ENCODE measurements around the gene CLCN2. TPM values are rescaled to one million over a fixed set of nuclear protein-coding genes. Genes with fewer than 3 reads are reported as not detected.
"Not testable (repeated sequence)": the region's sequence is repeated elsewhere in the genome, so short reads cannot be mapped to it uniquely, and the experiment has no call there.

Gene CLCN2
- total RNA-seq, 1 experiment from 2014 or later, result 21.1 TPM

GRCh38 chr3:184347321-184348056 lies 13.9 kb downstream of the CLCN2 start:
- no peak for DNase-seq (ENCODE audit: low read depth)

DNA sequence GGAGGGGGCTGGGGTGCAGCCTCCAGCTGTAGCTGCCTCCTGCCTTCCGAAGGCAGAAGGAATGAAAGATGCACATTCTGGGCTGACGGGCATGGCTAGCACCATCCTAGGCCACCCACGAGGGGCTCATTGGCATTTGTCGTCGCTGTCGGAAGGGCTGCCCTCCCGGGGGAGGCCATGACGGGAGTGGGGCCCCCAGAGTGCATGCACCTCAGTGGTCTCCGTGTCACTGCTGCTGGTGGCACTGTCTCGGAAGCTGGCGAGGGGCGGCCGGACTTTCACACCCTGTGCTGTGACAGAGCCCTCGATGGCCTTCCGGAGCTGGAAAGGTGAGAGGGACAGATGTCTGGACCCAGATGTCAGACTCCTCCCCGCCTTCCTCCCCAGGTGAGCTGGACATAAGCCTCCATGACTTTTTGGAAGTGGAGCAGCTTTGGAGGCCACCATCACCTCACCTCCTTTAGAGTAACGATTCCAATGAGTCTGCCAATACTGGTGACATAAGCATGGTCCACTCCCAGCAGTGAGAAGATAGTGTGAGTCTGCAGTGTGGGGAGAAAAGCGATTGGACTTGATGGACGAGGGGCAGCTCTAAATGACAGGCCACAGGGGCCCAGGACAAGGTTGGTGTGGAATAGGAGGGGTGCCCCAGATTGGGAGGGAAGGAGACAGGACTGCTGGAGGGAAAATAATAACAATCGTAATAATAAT lies 14.8 kb downstream of the CLCN2 start:
- DNase-seq (ENCODE audit: low read depth), result no peak

- peak; percentile 82 for DNase-seq (ENCODE audit: low read depth)
These were observed 15.9 kb downstream of the CLCN2 start for GRCh38 chr3:184345317-184346144.

GRCh38 chr3:184344579-184345316 lies 16.7 kb downstream of the CLCN2 start:
- DNase-seq (ENCODE audit: low read depth), result no peak

DNA sequence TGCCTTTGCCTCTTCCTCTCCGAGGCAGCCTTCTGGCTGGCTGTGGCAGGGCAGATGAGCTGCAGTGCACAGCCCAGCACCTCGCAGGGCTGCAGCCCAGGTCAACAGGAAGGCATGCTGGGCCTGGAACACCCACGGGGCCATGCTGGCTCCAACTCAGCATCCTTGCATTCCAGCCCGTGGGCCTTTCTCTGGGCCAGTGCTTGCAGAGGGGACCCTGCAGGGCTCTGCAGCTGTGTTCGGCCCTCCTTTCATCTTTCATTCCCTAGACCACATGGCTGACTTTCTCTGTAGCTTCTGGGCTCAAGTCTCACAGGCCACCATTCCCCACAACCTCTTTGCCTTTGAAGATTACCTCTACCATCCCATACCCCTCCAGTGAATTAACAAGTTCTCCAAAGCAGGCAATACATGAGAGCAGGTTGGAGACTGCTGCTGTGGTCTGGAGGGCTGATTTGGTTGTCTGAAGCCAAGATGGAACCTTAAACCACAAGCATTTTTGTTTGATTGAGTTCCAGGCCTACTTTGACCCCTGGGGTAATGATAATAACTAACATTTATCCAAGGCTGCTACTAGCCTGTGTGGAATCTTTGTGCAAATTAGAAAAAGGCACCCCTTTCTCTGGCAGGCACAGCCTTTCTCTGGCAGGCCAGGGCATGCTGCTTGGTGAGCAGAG lies 18.1 kb downstream of the CLCN2 start:
- DNase-seq (ENCODE audit: low read depth), result no peak

- DNase-seq (ENCODE audit: low read depth), result no peak
These were observed 19.5 kb downstream of the CLCN2 start for GRCh38 chr3:184341925-184342324.

- not testable (repeated sequence) for DNase-seq (ENCODE audit: low read depth)
These were observed 21.8 kb downstream of the CLCN2 start for GRCh38 chr3:184339451-184340135.

DNA sequence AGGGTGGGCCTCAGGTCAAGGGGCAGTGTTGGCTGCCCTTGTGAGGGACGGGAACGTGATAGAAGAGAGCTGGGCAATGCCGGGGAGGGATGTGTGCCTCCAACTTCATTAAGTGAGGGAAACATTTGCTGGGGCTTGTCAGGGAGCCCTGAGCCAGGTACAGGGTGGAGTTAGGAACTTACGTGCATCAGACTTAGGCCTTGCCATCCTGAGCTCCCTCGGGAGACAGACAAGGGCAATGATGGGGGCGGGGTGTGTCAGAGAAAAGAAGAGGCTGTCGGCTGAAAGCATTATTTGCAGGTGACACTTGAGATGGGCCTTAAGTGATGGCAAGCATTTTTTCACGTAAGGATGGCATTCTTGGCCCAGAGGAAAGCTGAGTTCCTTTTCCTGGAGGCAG lies 22.4 kb downstream of the CLCN2 start:
- no peak for DNase-seq (ENCODE audit: low read depth)

DNA sequence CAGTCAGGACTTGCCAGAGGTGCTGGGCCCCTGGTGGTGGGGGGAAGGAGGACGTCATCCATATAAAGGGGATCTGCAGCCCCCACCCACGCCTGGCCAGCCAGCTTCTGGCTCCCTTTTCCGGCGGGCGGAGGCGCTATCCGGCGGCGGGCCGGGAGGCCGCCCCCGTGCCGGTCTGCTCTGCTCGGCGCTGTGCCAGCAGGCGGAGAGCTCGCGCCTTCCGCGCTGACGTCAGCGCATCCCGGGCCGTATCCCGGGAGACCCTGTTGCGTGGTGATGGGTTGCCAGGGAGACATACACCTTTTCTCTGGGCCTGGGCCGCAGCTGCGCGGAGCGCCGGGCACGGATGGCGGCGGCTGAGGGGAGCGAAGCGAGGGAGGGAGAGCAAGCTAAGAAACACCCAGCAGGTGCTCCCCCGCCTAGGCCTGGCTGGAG lies 22.9 kb downstream of the CLCN2 start:
- DNase-seq (ENCODE audit: low read depth), result no peak

DNA sequence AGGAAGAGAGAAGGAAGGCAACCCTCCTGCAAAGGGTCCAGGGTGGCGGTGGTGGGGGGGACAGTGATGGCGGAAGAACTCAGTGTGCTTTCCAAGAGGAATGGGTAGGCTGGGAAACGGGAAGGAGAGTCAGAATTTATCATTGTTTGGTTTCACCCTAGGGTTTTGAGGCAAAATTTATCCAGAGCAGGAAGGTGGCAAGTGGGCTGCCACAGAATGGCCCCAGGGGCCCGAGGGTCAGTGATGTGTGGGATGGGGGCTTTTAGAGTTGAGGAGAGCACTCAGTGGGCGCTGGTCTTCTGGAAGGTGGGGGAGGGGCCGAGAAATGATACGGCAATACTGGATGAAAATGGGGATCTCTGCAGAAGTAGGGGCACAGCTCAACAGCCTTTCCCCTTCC lies 23.4 kb downstream of the CLCN2 start:
- no peak for DNase-seq (ENCODE audit: low read depth)

GRCh38 chr3:184337399-184337714 lies 24.0 kb downstream of the CLCN2 start, which contains the start of gene FAM131A:
FAM131A (plus strand) TSS chr3:184337600; CDS start chr3:184337631, 31 bp downstream.
- no peak for DNase-seq (ENCODE audit: low read depth)

DNA sequence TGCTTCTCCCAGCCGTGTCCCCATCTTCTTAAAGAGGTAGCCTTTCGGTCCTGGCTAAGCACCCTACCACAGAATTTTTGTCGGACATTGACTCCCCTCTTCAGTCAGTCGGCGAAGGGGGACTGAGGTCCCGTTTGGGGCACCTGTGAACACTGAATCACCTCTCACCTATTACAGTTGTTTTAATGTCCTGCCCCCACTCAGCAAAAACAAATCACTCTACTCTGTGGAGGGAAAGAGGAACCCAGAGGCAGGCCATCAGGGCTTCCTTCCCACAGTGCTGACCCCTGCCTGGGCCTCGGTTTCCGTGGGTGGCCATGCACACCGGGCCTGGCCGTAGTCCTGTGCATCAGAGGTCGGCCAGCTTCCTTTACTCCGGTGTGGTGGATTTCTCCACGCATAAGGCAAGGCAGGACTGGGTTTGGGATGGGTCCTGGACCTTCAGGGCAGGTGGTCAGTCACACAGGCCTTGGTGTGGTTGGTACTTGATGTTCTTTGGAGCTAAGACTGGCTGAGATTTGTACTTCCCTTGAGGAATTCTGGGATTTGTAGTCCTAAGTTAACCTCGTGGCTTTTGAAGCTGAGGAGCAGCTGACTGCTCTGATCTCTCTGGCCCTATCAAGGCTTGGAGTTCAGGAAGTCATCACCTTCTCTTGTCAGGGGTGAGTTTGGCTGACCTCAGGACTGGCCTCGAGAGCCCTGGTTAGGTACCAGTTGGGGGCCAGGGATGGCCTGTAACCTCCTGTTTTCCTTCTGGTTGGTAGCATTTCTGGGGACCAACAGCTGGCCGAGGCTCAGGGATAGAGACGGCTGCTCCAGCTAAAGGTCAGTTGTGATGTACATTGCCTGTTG lies 24.6 kb downstream of the CLCN2 start:
- peak; percentile 79 for DNase-seq (ENCODE audit: low read depth)

- peak; percentile 85 for DNase-seq (ENCODE audit: low read depth)
These were observed 25.5 kb downstream of the CLCN2 start for GRCh38 chr3:184335661-184336546.

DNA sequence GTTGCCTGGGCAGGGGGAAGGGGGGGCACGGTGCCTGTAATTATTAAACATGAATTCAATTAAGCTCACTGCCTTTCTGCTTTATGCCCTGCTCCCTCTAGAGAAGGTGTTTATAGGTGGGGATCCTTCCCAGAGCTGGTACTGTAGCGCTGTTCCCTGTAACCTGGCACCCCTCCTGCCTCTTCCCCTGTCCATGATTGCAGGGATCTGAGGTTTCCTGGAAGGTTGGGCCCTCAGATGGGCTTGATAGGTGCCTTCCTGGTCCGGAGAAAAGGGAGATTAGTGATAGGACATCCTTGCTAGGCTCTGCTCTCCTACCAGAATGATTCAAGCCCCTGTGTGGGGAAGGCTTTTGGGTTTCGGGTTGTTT lies 26.1 kb downstream of the CLCN2 start:
- no peak for DNase-seq (ENCODE audit: low read depth)

GRCh38 chr3:184334470-184335158 lies 26.8 kb downstream of the CLCN2 start:
- DNase-seq (ENCODE audit: low read depth), result peak; percentile 99

DNA sequence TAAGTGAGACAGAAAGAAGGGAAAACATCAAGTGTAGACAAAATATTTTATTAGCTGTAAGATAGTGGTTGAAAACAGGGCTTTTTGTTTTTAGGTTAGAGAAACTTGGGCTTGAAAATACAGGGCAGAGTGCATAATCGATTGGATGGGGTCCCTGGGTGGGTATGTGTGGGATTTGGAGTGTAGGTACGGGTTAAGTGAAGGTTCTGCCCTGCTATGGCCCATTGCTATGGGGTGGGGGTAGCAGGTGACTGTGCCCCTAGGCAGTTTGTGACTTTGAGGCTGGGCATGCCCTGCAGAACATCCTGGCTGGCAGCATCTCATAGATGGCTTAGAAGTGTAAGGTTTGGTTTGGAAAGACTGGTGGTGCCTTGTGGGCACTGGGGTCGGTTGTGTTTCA lies 27.7 kb downstream of the CLCN2 start:
- no peak for DNase-seq (ENCODE audit: low read depth)

DNA sequence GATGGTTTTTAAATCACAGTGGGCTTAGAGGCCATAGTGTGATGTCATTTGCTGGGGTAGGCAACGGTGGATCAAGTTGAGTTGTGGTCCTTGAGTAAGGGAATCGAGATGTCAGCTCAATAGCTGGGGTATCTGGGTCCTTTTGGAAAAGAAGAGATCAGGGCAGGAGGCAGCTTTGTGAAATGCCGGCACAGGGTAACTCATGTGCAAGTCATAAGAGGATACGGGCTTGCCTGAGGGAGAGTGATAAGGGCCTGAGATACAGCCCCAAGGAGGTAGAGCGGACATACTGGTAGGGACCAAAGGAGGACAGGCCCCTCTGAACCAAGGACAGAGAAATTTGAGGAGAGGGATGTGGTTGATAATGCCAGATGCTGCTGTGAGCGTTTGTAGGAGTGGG lies 28.2 kb downstream of the CLCN2 start:
- DNase-seq (ENCODE audit: low read depth), result no peak
